GM19438 (cell line): ENCODE measurements around the gene TSSK1B.
"Not testable (repeated sequence)": the region's sequence is repeated elsewhere in the genome, so short reads cannot be mapped to it uniquely, and the experiment has no call there.

ENCODE experiments used
- ATAC-seq: cut with Tn5 transposase; IDR thresholded peaks from one replicate; pipeline ENCODE4 v1.9.1; 2021; ENCODE audit warnings: low read depth; ENCODE audit not compliant: unreplicated experiment

TSSK1B gene, protein sequence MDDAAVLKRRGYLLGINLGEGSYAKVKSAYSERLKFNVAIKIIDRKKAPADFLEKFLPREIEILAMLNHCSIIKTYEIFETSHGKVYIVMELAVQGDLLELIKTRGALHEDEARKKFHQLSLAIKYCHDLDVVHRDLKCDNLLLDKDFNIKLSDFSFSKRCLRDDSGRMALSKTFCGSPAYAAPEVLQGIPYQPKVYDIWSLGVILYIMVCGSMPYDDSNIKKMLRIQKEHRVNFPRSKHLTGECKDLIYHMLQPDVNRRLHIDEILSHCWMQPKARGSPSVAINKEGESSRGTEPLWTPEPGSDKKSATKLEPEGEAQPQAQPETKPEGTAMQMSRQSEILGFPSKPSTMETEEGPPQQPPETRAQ

DNA sequence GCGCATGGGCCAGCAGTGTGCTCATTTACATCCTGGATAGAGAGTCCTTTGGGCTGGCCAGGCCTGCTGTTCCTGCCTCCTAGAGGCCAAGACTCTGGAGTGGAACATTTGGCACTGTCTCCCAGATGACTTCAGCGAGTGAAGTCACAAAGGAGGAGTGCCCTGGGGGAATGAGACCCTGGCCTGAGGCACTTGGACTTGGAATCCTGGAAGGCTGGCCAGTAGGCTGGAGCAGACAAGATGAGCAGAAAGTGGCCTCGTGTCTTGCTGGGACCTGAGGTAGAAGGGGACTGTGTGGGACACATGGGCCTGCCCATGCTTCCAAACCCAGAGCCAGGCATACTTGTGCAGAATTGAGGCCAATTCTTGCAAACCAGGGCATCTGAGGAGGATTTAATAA, at the start of gene TSSK1B:
TSS of gene TSSK1B (minus strand) at position 101 of the 400 bp plus-strand sequence. CDS start 150 bp downstream, outside the sequence.
- ATAC-seq, result no peak

DNA sequence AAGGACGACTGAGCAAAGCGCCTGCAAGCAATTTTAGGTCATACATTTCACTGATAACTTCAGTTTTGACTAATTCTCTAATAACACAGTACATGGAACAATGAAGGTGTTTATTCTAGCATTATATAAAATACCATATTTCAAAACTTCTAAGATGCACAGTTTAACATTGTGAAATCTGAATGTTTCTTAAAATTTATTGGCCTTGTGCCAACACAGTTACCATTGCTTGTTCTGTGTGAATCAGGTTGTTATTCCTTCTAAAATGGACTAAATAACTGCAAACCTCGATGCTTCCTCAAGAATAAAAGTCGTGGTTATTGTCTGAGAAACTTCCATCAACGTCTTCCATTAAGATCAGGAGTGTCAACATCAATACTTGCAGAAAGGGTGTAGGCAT, 45.5 kb upstream of the TSSK1B start:
- no peak for ATAC-seq

DNA sequence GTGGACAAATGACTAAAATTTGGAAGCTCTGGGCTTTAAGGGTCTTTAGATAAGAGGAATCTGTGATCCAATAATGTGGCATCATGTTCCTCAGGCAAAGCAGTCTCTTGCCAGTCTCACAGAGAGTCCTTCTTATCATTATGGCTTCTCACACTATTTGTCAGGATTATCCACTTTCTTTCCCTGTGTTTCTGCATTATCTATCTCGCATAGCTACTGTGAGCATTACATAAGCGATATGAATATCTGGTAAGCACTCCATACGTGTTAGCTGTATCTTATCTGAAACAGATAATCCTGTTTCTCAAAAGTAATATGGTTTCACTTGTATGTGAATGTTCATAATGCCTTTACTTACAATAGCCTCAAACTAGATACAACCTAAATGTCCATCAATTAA, 43.9 kb upstream of the TSSK1B start:
- ATAC-seq, result no peak

DNA sequence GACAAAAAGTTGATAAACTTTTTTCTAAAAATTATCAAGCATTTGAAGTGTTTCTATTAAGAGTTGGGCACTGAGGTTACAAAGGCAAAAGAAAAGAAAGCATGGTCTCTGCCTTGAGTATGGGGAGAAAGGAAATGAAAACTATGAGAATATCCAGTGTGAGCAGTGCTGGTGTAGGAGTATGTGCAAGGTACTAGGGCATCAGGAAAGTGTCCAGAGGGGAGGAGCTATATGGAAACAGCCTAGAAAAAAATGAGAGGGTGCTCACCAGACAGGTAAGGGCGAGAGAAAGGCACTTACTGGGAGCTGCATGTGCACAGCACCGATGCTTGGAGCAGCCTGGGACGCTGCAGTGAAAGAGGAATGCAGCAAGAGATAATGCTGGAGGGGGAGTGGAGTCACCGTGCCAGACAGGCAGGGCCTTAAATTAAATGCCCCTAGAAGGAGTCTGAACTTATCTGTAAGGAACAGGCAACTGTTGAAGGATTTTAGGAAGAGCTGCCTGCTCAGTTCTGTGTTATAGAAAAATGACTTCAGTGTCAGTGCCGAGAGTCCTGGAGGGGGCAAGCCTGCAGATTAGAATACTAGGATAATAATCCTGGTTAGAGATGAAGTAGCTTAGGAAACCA, 39.4 kb upstream of the TSSK1B start:
- ATAC-seq, result no peak

DNA sequence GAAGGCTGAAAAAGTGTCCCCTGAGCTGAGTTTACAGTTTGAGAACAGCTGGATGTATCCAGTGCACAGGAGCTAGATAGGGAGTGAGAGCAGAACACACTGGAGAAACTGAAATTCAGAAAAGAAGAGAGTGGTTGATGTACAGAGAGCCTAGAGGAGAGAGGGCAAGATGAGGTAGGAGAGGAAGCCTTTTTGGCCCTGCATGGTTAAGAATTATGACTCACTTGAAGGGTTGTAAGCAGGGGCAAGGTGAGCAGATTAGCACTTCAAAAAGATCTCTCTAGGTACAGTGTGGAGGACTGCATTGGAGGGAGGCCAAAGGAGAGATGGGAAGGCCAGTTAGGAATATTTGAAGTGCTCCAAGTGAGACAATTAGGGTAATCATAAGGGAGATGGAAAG, 28.2 kb upstream of the TSSK1B start:
- ATAC-seq, result no peak

DNA sequence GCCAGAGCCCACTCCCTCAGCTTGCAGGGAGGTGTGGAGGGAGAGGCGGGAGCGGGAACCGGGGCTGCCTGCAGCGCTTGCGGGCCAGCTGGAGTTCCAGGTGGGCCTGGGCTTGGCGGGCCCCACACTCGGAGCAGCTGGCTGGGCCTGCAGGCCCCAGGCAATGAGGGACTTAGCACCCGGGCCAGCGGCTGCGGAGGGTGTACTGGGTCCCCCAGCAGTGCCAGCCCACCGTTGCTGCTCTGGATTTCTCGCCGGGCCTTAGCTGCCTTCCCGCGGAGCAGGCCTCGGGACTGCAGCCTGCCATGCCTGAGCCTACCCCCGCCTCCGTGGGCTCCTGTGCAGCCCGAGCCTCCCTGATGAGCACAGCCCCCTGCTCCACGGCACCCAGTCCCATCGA, 22.3 kb upstream of the TSSK1B start:
- not testable (repeated sequence) for ATAC-seq

DNA sequence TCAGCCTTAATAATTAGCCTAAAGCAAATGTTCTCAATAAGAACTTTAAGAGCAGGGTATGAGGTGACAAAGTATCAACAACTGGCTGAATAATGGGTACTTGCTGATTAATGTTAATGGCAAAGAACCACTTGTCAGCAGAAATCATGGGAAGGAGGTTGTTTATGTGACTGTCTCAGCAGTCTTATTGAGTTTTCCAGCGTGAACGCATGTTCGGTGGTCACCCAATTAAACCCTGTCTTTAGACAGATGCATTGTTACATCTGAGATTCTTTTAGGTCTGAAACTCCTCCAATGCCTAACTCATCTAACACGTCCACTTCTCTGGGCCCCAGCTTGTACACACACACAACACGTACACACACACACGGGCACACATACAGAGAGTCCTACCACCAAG, 18.2 kb upstream of the TSSK1B start:
- ATAC-seq, result no peak

DNA sequence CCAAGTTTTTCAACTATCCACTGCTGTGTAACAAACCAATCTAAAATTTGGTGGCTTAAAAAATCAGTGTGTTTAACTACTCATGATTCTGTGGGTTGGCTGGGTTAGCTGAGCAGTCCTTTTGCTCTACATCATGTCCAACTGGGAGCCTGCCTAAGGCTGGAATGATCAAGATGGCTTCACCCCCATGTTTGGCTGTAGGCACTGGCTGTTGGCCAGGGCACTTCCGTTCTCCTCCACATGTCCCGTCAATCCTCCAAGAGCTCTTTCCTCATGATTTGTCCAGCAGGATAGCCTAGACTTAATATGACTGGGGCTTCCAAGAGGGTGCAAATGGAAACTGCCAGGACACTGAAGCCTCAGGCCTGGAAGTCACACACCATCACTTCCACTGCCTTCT, 17.0 kb upstream of the TSSK1B start:
- ATAC-seq, result no peak

DNA sequence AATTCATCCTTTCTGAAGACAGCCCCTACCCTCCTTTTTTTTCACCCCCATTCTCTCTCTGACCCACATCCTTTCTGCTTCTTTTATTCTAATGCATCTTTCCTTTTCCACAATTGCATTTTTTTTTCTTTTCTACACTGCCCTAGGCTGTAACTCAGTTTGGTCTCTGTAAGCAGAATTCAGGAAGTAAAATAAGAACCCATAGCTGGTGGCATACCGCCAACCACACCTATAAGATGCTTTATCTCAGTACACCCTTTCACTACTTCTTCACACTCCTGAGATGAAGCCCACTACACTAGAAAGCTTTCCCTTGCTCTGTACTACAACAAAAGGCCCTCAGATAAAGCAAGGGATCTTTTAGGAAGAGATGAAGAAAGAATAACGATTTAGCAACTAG, 16.1 kb upstream of the TSSK1B start:
- no peak for ATAC-seq

DNA sequence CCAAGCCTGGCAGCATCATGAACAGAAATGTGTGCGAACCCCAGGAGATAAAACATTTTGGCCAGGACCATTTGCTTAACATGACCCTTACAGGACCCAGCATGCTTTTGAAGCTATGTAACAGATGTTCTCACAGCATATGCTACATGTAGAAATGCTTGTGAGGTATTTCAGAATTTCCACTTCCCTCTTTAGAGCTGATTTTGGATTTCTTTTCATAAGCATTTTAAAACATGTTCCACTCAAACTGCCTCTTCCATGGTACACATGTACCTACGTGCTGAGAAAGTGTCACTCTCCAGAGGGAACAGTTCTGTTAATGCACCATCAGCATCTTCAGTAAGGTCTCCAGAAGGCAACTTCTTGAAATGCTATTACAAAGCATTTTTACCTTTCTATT, 15.7 kb upstream of the TSSK1B start:
- ATAC-seq, result no peak

DNA sequence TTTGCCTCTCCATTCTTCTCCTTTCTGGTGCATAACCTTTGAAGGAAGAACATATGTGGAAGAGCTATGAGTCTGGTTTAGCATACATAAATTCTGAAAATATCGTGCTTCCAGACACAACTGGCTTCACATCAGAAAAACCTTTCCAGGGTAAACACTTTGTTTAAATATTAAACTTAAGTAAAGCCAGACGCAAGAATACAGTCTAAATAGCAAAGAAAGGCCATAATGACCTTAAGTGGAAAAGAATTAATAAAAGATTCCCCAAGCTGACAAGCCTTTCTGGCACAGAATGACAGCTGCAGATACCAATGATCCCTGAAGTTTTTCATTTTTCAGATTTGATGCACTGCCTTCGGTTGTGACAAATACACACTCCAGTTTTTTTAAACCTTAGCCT, 13.5 kb upstream of the TSSK1B start:
- ATAC-seq, result no peak

DNA sequence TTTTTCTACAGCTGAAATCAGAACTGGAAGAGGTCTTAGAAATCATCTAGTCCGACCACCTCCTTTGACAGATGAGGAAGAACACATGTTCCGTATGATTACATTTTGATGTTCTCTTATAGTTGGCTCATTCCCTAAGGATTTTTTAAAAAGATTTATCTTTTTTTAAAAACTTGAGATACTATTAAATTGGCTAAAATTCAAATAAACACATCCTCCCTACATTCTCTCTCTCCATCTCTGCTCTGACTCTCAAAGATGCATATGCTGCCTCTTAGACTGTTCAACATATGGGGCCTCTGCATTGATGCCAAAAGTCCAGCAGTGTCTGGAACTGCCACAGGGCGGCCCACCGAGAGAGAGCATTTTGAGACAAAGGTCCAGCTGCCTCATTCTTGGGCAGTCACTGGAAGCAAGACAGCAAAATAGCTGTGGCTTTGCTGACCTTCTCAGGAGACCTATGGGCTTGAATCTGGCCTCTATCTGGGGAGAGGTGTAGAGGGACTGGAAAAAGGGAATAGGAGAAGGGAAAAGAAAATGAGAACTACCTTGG, 12.8 kb upstream of the TSSK1B start:
- ATAC-seq, result no peak

DNA sequence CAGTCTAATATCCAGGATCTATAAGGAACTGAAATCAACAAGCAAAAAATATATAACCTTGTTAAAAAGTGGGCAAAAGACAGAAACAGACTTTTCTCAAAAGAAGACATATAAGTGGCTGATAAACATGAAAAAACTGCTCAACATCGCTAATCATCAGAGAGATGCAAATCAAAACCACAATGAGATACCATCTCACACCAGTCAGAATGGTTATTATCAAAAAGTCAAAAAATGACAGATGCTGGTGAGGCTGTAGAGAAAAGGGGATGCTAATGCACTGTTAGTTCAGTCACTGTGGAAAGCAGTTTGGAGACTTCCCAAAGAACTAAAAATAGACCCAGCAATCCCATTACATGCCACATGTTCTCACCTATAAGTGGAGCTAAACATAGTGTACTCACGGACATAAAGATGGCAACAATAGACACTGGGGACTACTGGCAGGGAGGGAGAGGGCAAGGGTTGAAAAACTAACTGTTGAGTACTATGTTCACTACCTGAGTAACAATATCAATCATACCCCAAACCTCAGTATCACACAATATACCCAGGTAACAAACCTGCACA, 11.7 kb upstream of the TSSK1B start:
- no peak for ATAC-seq

DNA sequence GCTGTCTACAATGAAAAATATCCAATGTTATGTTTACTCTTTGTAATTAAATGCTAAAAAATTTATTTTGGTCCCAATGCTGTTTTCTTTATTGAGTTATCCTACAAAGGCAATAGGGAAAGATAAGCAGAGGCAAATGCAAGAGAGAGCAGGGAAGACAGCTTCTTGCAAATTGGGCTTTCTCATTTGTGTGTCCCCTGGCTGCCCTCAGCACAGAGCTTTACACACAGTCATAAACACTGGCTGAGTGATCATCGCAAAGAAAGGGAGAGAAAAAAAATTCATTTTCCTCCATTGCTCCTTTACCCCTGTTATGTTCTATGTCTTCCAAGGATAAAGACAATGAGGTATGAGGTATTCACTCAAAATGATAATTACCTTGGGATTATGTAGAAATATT, 2.3 kb upstream of the TSSK1B start:
- no peak for ATAC-seq

DNA sequence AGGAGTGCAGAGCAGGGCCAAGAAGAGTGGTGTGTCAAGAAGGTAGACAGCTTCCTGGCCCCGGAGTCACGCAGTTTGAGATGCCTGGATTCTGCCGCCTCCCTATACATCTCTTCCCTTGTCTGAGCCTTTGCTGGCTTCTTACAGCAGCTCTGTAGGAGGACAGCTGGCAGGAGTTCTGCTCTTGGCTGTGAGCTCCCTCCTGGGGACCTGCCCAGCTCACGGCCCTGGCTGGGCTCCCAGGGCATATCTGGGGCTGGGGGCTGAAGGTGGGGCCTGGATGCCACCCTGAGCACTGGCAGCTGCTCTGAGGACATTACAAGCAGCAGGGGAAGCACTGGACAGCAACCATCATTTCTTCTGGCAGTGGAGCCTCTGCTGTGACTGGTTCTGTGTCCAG, 786 bp upstream of the TSSK1B start:
- ATAC-seq, result no peak

DNA sequence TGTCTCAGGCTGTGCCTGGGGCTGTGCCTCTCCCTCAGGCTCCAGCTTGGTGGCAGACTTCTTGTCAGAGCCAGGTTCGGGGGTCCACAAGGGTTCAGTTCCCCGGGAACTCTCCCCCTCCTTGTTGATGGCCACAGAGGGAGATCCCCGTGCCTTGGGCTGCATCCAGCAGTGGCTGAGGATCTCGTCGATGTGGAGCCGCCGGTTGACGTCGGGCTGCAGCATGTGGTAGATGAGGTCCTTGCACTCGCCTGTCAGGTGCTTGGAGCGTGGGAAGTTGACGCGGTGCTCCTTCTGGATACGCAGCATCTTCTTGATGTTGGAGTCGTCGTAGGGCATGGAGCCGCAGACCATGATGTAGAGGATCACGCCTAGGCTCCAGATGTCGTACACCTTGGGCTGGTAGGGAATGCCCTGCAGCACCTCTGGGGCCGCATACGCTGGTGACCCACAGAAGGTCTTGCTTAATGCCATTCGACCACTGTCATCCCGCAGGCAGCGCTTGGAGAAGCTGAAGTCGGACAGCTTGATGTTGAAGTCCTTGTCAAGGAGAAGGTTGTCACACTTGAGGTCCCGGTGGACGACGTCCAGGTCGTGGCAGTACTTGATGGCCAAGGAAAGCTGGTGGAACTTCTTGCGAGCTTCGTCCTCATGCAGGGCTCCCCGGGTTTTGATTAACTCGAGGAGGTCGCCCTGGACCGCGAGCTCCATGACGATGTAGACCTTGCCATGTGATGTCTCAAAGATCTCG, 752 bp downstream of the TSSK1B start:
- ATAC-seq, result no peak

DNA sequence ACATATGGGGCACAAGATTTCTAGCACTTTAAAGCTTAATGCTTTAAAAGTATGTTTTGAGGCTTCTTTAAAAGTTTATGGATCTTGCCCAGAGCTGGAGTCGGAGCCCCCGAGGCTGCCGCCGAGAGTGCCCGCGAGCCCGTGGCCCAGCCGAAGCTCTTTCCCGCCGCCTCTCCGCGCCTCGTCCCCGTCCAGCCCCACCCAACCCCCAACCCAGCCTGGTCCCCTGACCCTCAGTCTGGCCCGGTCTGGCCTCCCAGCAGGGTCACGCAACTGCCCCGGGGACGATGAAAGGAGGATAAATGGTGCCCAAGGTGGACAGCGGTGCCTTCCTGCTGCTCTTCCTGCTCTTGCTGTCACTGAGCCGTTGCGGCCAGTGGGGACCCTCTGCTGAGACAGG, 1.7 kb downstream of the TSSK1B start:
- no peak for ATAC-seq

DNA sequence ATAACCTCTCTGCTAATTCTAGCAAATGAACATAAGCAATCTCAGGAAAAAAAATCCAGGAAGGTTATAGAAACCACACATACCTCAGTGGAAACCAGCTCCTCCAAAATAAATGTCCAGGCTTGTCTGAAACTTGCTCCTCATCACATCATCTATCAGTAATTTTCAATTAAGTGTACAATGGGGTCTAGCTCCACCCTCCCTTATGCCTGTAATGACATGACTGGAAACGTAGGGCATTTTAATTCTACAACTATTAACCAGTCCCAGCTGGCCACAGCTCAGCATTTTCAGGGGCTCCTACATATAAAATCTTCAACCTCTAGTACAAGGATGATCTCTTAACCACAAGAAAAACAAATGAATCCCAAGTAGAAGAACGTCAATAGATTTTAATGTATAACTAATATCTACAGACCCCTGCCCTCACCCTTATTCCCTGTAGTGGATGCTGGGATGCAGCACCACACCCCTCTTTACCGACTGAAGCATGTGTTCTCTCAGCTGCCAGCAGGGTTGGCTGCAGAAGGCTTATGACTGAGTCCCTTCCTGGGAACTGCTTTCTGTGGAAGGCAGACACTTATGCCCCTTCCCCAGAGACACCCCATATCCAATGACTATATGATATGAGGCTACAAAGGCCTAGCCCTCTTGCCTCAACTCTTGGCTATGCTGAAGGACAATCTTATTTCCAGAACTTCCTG, 6.8 kb downstream of the TSSK1B start:
- ATAC-seq, result no peak

DNA sequence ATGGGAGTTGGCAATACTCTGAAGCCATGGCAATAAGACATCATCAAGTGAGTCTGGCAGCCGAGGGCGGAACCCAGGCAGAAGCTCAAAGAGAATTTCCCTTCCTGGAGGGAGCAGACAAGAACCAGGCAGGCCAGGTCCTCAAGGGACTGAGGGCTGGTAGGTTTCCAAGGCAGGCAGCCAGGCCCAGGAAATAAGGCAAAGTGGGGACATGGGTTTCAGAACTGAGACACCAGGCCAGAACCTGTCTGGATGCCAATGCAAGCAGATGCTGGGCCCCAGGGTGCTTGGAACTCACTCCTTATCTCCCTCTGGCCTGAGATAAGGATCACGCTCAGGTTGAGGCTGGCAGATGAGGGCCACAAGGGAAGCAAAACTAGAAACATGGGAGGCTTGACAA, 8.9 kb downstream of the TSSK1B start:
- ATAC-seq, result no peak

DNA sequence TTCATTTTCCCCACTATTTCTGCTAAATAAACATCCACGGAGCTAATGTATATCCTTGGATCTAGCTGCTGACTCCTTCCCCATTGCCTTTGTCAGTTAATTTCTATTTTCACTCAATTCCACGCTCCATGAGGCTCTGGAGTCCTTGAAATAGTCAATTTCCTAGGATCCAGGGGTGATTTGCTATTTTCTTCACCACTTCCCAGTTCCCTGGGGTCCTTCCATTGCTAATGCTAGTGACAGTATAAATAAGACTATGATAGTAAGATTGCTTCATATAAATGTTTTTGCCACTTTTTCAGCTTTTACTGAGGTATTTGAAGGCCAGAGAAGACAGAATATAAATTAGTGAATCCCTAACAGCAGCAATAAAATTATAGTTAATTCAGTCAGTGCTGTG, 13.1 kb downstream of the TSSK1B start:
- ATAC-seq, result no peak
